Activated CD4-positive, alpha-beta memory T cell treated with anti-CD3 and anti-CD28 coated beads, Interleukin-2, amount 10 ng/mL, durations not matched to agents 7 days and 5 days (primary cell): Measurements from ENCODE around the gene NPTXR. TPM values are rescaled to one million over a fixed set of nuclear protein-coding genes. Genes with fewer than 3 reads are reported as not detected.
"Not testable (repeated sequence)": the region's sequence is repeated elsewhere in the genome, so short reads cannot be mapped to it uniquely, and the experiment has no call there.

Experiments used
- CTCF ChIA-PET: fragments of 350-600 bp; sonication (Branson Sonifier 250); formaldehyde crosslinking; loops from one replicate; lab custom pipeline; 2021; ENCODE audit warnings: antibody characterized with exemption, inconsistent platforms; lab: Charles Lee
- POLR2A ChIA-PET: fragments of 350-600 bp; sonication (Branson Sonifier 250); formaldehyde crosslinking; loops from one replicate; lab custom pipeline; 2021; ENCODE audit warnings: antibody characterized with exemption; lab: Charles Lee
- DNase-seq: peaks from one replicate; pipeline ENCODE4 v3.0.0-alpha.2; 2020
- H3K27ac Mint-ChIP-seq: one replicate; pipeline ENCODE4 v1.8.0; 2021; ENCODE audit warnings: mild to moderate bottlenecking, mixed read lengths
- H3K27me3 Mint-ChIP-seq: one replicate; pipeline ENCODE4 v1.8.0; 2021; ENCODE audit warnings: mixed read lengths
- H3K36me3 Mint-ChIP-seq: one replicate; pipeline ENCODE4 v1.8.0; 2021; ENCODE audit warnings: low read depth, mixed read lengths
- H3K4me1 Mint-ChIP-seq: one replicate; pipeline ENCODE4 v1.8.0; 2021; ENCODE audit warnings: mixed read lengths
- H3K4me3 Mint-ChIP-seq: one replicate; pipeline ENCODE4 v1.8.0; 2021; ENCODE audit warnings: mild to moderate bottlenecking, mixed read lengths
- H3K9me3 Mint-ChIP-seq: one replicate; pipeline ENCODE4 v1.8.0; 2021; ENCODE audit warnings: mixed read lengths
- total RNA-seq, 2 experiments: library from RNA; stranded (reverse); gene quantifications; one replicate each; pipeline ENCODE4 v1.2.3, GENCODE V29; 2021

The NPTXR gene
- total RNA-seq, 2 experiments from 2014 or later: 0.91 to 1.3 TPM

GRCh38 chr22:38860283-38861169, 16.7 kb upstream of the NPTXR start:
- Mint-ChIP-seq H3K36me3 (peaks cover 6% of the 10 kb centered on the region), H3K9me3 (no peaks in the 10 kb centered on the region), H3K4me1 (peaks cover 2% of the 10 kb centered on the region), H3K27ac (no peak overlapping the region), H3K27me3 (peaks cover 13% of the 10 kb centered on the region), H3K4me3 (no peak overlapping the region)
- CTCF ChIA-PET: interaction anchor here (0.5 kb wide), 1 partner anchor 23 kb away, joined by 3 read pairs; no protein-coding TSS in a partner anchor
- no peak for DNase-seq
- POLR2A ChIA-PET: interaction anchor here (1.5 to 1.6 kb wide), 2 partner anchors 8 to 10 kb away, joined by 3 to 5 read pairs; no protein-coding TSS in a partner anchor

DNA sequence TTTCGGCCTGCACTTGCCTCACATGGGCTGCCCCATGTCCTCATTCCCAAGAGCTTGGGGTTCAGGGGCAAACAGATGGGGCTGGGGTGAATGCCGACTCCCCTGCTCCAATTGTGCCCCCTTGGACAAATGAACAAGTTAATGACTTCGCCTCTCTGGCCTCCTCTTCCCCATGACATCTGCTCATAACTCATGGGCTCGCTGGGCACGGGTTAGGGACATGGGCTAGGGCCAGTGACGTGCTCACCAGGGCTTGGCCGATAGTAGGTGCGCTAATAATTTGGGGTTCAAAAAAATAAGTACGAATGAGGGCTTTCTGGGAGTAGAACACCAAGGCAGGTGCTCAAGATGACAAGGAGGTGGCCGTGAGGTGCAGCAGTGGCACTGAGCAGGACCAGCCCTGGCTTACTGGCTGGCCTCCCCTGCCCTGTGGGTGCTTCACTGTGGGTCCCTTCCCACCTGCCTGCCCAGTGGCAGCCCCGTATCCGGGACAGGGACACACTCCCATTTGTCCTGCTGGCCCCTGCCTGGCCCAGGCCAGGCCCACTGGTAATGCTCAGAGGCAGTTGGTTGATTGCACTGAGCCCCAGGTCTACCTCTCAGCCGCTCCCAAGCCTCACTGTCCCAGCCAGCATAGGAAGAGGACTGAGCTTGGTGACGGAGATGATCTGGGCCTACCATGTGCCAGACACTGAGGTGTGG, 15.9 kb upstream of the NPTXR start:
- Mint-ChIP-seq H3K36me3 (peaks cover 2% of the 10 kb centered on the region), H3K4me1 (peaks cover 2% of the 10 kb centered on the region), H3K4me3 (no peak overlapping the region), H3K27ac (no peak overlapping the region), H3K9me3 (no peaks in the 10 kb centered on the region), H3K27me3 (peaks cover 16% of the 10 kb centered on the region)
- ChIA-PET CTCF (interaction anchor here (0.5 to 1.7 kb wide), 2 partner anchors 22 to 91 kb away, joined by 3 to 4 read pairs; no protein-coding TSS in a partner anchor), POLR2A (interaction anchor here (1.0 kb wide), 1 partner anchor 16 kb away, joined by 3 read pairs; the partner anchor contains the start of gene NPTXR)
- no peak for DNase-seq

- CTCF ChIA-PET: interaction anchor here (1.7 kb wide), 1 partner anchor 89 kb away, joined by 4 read pairs; no protein-coding TSS in a partner anchor
- H3K36me3 Mint-ChIP-seq: no peaks in the 10 kb centered on the region
- POLR2A ChIA-PET: interaction anchor here (1.0 kb wide), 1 partner anchor 15 kb away, joined by 3 read pairs; the partner anchor contains the start of gene NPTXR
- DNase-seq: no peak
- H3K4me1 Mint-ChIP-seq: no peaks in the 10 kb centered on the region
- peaks cover 20% of the 10 kb centered on the region for H3K27me3 Mint-ChIP-seq
- no peaks in the 10 kb centered on the region for H3K9me3 Mint-ChIP-seq
- H3K4me3 Mint-ChIP-seq: no peak overlapping the region
- no peak overlapping the region for H3K27ac Mint-ChIP-seq
These were observed 14.7 kb upstream of the NPTXR start for GRCh38 chr22:38858492-38858891.

- CTCF ChIA-PET: interaction anchor here (1.6 to 1.8 kb wide), 2 partner anchors 11 to 15 kb away, joined by 5 to 8 read pairs; no protein-coding TSS in a partner anchor
- H3K27ac Mint-ChIP-seq, H3K9me3 Mint-ChIP-seq, H3K4me1 Mint-ChIP-seq, POLR2A ChIA-PET, H3K36me3 Mint-ChIP-seq, H3K4me3 Mint-ChIP-seq, DNase-seq: not testable (repeated sequence)
- peaks cover 27% of the 10 kb centered on the region for H3K27me3 Mint-ChIP-seq
These were observed 10.6 kb upstream of the NPTXR start for GRCh38 chr22:38854476-38854875.

- ChIA-PET POLR2A (interaction anchor here (0.8 kb wide), 1 partner anchor 11 kb away, joined by 3 read pairs; no protein-coding TSS in a partner anchor), CTCF (interaction anchor here (0.6 to 1.8 kb wide), 4 partner anchors 11 to 85 kb away, joined by 3 to 8 read pairs (median 4); no protein-coding TSS in a partner anchor)
- peaks cover 30% of the 10 kb centered on the region for H3K27me3 Mint-ChIP-seq
- H3K4me1 Mint-ChIP-seq, H3K27ac Mint-ChIP-seq, H3K4me3 Mint-ChIP-seq, H3K9me3 Mint-ChIP-seq, H3K36me3 Mint-ChIP-seq, DNase-seq: not testable (repeated sequence)
These were observed 10.1 kb upstream of the NPTXR start for GRCh38 chr22:38853883-38854282.

DNA sequence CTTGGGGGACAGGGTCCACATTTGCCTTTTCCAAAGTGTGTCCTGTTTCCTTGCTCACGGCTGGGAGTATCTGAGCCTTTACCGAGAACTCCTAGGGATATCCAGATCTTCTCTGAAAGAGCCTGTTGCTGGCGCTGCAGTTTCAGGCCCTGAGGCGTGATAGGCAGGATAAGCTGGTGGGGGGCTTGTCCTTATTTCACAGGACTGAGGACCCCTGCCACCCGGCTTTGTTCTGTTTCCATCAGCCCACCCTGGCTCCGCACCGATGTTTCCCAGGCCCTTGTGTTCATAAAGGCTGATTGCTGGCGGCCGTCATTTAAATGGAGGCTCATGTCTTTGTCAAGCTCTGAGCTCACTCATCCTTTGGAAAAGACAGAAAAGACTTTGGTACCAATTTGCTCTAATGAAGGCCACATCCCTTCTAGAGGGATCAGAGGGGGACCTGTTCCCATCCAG, 9.4 kb upstream of the NPTXR start:
- H3K27me3 Mint-ChIP-seq: peaks cover 30% of the 10 kb centered on the region
- no peak for DNase-seq
- no peaks in the 10 kb centered on the region for H3K9me3 Mint-ChIP-seq
- H3K36me3 Mint-ChIP-seq: no peaks in the 10 kb centered on the region
- H3K4me3 Mint-ChIP-seq: no peak overlapping the region
- H3K4me1 Mint-ChIP-seq: no peaks in the 10 kb centered on the region
- no peak overlapping the region for H3K27ac Mint-ChIP-seq
- ChIA-PET POLR2A (interaction anchor here (1.1 kb wide), 1 partner anchor 8 kb away, joined by 3 read pairs; no protein-coding TSS in a partner anchor), CTCF (interaction anchor here (1.6 to 1.8 kb wide), 2 partner anchors 10 to 17 kb away, joined by 5 to 8 read pairs; no protein-coding TSS in a partner anchor)

DNA sequence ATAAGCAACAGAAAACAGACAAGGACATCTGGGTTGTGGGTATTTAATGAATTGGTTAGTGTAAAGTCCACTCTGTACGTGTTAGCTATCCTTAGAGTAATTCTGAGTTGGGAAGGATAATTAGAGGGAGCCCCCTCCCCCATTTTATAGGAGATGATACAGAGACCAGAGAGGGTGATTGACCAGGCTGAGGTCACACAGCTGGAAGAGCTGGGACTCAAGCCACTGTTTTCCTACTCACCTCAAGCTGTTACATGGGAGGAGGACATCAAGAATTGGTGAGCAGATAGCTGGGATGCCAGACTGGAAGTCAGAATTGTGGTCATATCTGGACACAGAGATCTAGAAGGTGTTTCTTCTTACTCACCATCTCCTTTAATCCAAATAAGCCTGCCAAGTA, 8.7 kb upstream of the NPTXR start:
- H3K4me1 Mint-ChIP-seq: no peaks in the 10 kb centered on the region
- no peaks in the 10 kb centered on the region for H3K9me3 Mint-ChIP-seq

GRCh38 chr22:38850941-38851849, 7.4 kb upstream of the NPTXR start:
- CTCF ChIA-PET: interaction anchor here (3.1 kb wide), 1 partner anchor 19 kb away, joined by 12 read pairs; no protein-coding TSS in a partner anchor
- H3K4me1 Mint-ChIP-seq: no peaks in the 10 kb centered on the region
- no peaks in the 10 kb centered on the region for H3K9me3 Mint-ChIP-seq
- H3K36me3 Mint-ChIP-seq: no peaks in the 10 kb centered on the region
- POLR2A ChIA-PET: no interaction called here
- no peak overlapping the region for H3K4me3 Mint-ChIP-seq
- no peak for DNase-seq
- H3K27ac Mint-ChIP-seq: no peak overlapping the region
- H3K27me3 Mint-ChIP-seq: peaks cover 36% of the 10 kb centered on the region

More for the DNA sequence above, 8.7 kb upstream of the NPTXR start:
- Mint-ChIP-seq H3K36me3 (no peaks in the 10 kb centered on the region), H3K27ac (no peak overlapping the region), H3K4me3 (no peak overlapping the region), H3K27me3 (peaks cover 31% of the 10 kb centered on the region)
- ChIA-PET POLR2A (interaction anchor here (1.1 kb wide), 1 partner anchor 9 kb away, joined by 3 read pairs; no protein-coding TSS in a partner anchor), CTCF (interaction anchor here (1.8 to 3.1 kb wide), 2 partner anchors 9 to 18 kb away, joined by 5 to 12 read pairs; no protein-coding TSS in a partner anchor)
- no peak for DNase-seq

- Mint-ChIP-seq H3K9me3 (no peaks in the 10 kb centered on the region), H3K27me3 (peaks cover 31% of the 10 kb centered on the region), H3K36me3 (no peaks in the 10 kb centered on the region), H3K4me1 (no peaks in the 10 kb centered on the region), H3K27ac (no peak overlapping the region), H3K4me3 (no peak overlapping the region)
- ChIA-PET CTCF (interaction anchor here (3.1 kb wide), 1 partner anchor 20 kb away, joined by 12 read pairs; no protein-coding TSS in a partner anchor), POLR2A (no interaction called here)
- DNase-seq: no peak
These were observed 6.6 kb upstream of the NPTXR start for GRCh38 chr22:38850399-38850798.

GRCh38 chr22:38849811-38850210, 6.0 kb upstream of the NPTXR start:
- Mint-ChIP-seq H3K27ac (no peak overlapping the region), H3K4me1 (no peaks in the 10 kb centered on the region), H3K4me3 (no peak overlapping the region), H3K27me3 (peaks cover 33% of the 10 kb centered on the region), H3K9me3 (no peaks in the 10 kb centered on the region), H3K36me3 (no peaks in the 10 kb centered on the region)
- POLR2A ChIA-PET: no interaction called here
- CTCF ChIA-PET: interaction anchor here (3.1 kb wide), 1 partner anchor 20 kb away, joined by 12 read pairs; no protein-coding TSS in a partner anchor
- DNase-seq: no peak

DNA sequence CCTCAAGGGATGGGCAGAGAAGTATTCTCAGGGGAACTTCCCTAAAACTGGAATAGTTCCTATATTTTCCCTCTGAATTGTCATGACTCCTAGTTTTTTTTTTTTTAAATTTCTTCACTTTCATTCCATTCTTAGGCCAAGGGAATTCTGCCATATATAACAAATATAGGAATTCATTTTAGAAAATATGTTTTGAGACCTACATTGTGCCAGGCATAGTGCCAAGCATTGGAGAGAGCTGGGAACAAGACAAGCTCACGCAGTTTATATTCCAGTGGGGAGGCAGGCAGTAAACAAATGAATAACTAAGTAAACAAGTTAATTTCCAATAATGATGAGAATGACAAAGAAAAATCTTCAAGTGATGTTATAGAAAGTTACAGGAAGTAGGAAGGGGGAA, 2.6 kb upstream of the NPTXR start:
- Mint-ChIP-seq H3K36me3 (no peaks in the 10 kb centered on the region), H3K27me3 (peaks cover 45% of the 10 kb centered on the region), H3K9me3 (no peaks in the 10 kb centered on the region), H3K4me3 (no peak overlapping the region), H3K27ac (no peak overlapping the region), H3K4me1 (peaks cover 13% of the 10 kb centered on the region)
- no peak for DNase-seq
- ChIA-PET CTCF (interaction anchor here (1.0 kb wide), 1 partner anchor 23 kb away, joined by 5 read pairs; no protein-coding TSS in a partner anchor), POLR2A (no interaction called here)
